Left renal pelvis (tissue), 4 donors: ENCODE data around the gene SH3RF3. TPM values are rescaled to one million over a fixed set of nuclear protein-coding genes. Genes with fewer than 3 reads are reported as not detected.

Source experiments
- DNase-seq, 4 donors: peaks; one replicate each; pipeline ENCODE4 v3.0.0-alpha.2; 2013; ENCODE audit warnings: low read depth in 4 of 4, low spot score in 3 of 4
- polyA plus RNA-seq, 4 donors: library from polyadenylated mRNA; unstranded; fragments of 120-200 nt; gene quantifications; one replicate each; pipeline ENCODE4 v1.2.1, GENCODE V29; 2013; ENCODE audit not compliant: insufficient read length in 4 of 4

The SH3RF3 gene
- polyA plus RNA-seq: 1 to 10 TPM; 4.7 to 5.5 (median 5.2) TPM

DNA sequence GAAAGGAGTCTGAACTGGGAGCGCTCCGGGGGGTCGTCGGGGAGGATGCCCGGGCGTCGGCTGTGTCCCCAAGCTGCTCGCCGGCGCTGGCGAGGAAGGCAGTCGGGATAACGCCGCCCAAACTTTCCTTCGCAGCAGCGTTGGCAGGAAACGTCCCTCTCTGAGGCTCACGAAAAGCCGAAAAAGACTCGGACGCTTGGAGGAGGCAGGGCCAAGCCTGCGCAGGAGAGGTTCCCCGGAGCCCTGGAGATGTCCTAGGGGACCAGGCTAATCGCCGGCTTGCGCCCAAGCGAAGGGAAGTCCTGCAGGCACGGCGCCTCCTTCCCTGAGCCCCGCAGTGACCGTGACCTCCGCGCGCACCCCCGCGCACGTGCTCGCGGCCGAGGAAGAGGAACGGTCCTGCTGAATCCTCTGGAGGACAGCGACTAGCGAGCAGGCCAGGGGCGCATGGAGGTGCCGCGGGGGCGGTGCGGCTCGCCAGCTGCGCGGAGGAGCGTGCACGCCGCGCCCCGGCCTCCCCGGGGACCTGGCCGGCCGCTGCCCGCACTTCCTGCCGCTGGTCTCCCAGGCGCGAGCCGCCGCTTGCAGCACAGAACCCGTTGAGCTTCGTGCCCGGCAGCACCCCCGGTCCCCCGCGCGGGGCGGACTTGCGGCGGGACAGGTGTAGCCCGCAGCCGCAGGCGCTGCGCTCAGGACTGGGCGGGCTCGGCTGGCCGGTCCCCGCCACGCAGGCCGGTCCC, at the start of gene SH3RF3:
SH3RF3 (plus strand) TSS at position 590 of the 740 bp plus-strand sequence.
- DNase-seq: no peak

GRCh38 chr2:109079590-109079989, 49.4 kb upstream of the SH3RF3 start:
- DNase-seq: no peak

DNA sequence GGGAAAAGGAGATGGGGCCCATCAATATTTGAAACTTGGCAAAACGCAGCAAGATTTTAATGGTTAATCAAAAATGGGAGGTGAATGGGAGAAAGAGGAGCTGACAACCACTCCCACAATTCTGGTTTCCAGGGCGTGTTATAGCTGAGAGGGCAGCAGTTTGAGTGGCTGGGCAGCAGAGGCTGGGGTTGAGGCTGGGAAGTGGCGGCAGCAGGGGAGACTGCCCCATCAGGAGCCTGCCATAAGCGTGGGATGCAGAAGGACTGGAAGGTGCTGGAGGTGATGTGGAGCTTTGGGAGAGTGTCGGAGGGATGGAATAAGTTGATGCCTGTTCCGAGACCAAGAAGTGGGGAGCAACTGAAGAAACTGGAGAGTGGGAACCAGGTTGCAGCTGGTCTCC, 48.9 kb upstream of the SH3RF3 start:
- no peak for DNase-seq

- DNase-seq: no peak
Measured at GRCh38 chr2:109080757-109081156, 48.2 kb upstream of the SH3RF3 start.

GRCh38 chr2:109081374-109081773, 47.6 kb upstream of the SH3RF3 start:
- DNase-seq: no peak

DNA sequence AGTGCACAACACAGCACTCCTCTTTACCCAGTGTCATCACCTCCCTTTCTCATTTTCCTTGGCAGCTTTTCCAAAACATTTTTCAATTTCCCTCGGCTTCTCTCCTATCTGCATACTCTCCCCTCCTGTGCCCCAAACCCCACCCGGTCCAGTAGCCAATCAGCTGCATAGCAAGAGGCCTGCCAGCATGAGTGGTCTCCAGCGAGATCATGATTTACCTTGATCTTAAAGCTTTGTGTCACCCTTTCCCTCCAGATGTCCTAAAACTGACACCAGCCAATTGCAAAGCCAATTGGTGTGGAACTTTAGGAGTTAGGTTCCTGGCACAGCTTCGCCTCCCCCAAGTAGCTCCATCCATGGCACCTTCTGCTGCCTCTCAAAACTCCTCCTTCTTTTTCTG, 45.2 kb upstream of the SH3RF3 start:
- DNase-seq: no peak

DNA sequence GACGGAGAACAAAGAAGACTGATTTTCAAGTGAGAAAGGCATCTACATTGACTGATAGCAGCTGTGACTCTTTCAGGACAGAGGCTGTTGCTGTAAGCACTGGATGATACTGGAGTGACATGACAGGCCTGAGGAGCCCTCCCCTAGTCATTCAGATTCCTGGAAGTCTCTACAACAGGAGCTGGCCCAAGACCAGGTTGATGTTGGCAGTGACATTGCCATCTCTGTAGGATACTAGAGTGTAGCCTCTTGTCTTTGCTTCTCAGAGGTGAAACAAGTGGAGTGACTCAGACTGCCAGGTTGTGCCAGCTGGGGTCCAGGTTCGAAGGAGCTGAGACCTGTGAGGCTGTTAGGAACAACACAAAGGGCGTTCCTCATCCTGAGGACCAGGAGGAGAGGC, 44.7 kb upstream of the SH3RF3 start:
- no peak for DNase-seq

GRCh38 chr2:109085912-109086742, 42.9 kb upstream of the SH3RF3 start:
- no peak for DNase-seq

GRCh38 chr2:109086743-109087020, 42.3 kb upstream of the SH3RF3 start:
- DNase-seq: no peak

DNA sequence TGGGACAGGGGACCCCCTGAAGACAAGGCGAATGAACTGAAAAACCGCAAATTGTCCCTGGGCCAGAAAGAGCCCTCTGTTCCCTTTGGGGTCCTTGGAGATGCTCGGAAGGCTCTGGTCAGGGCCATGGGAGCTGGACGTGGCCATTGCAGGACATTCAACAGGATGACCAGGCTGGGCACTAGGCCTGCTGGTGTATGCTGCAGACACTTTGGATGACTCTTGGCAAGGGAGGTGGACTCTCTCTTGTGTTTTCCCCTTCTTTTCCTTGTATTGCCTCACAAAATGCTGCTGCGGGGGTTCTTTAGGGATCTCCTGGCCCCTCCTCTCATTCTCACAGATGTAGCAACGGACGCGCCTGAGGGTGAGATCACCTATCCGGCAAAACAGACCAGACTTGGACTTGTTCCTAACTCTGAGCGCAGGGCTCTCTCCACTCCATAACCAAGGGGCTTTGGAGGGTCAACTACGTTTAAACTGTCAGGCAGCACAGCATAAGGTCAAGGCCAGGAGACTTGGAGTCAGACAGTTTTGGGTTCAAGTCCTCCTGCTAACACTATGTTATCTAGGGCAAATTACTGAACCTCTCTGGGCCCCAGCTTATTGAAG, 41.8 kb upstream of the SH3RF3 start:
- no peak for DNase-seq

DNA sequence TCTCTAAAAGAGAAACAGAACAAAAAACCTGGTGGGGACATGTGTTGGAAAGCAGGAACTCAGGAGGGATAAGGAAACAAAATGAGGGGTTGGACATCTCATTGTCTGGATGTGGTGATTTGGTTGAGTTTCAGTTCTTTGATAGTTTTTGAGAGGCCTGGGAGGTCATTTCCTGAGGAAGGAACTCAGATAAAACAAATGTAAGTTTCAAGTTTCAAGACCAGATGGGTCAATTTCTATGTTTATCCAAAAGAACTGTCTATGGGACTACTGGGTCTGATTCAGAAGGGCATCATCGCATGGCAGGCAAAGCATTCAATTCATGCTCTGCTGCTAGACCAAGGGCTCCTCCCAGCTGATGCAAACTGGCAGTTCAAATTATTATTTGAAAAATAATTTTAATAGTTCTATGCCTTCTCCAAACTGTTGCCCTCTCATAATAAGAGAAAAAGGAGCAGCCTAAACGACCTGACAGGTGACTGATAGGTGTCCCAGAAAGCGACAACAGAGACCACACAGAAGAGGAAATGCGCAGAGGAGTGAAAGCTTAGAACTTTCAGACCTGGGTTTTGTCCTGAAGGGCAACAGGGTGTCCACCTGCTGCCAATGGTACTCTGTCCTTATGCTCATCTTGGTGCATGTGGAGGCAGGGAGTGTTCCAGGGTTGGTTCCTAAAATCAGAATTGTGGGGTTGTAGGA, 39.3 kb upstream of the SH3RF3 start:
- DNase-seq: no peak

- no peak for DNase-seq
Measured at GRCh38 chr2:109091526-109091925, 37.5 kb upstream of the SH3RF3 start.

DNA sequence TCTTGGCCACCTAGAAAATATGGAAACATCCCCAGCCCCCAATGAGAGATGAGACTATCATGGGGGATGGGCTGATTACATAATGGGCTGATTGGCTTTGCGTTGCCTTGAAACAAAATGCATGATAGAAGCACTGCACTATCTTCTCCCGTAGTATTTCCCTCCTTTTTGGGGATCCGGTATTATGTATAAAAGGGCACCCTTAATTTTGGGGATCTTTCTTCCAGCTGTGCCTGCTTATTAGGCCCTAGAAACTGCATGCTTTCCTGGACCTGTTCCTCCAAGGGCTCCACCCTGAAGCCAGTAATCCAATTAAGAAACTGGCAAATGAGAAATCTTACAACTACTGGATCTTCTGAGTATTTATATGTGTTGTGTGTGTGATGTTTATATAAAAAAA, 34.9 kb upstream of the SH3RF3 start:
- no peak for DNase-seq

GRCh38 chr2:109098251-109098920, 30.6 kb upstream of the SH3RF3 start:
- no peak for DNase-seq

DNA sequence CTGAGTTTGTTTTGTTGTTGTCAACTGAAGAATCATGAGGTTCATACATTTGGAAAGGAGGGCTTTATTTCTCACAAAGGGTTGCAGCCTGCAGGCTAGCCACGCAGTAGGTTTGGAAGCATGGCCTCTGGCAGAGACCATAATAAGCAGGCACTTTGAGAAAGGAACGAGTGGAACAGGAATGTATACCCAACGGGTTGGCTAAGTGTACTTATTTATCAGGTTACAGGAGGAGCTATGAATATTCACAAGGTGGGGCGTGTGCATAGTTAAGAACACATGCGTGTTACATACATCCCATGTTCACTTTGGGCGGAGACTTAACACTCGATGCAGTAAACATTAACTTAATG, 30.1 kb upstream of the SH3RF3 start:
- no peak for DNase-seq

DNA sequence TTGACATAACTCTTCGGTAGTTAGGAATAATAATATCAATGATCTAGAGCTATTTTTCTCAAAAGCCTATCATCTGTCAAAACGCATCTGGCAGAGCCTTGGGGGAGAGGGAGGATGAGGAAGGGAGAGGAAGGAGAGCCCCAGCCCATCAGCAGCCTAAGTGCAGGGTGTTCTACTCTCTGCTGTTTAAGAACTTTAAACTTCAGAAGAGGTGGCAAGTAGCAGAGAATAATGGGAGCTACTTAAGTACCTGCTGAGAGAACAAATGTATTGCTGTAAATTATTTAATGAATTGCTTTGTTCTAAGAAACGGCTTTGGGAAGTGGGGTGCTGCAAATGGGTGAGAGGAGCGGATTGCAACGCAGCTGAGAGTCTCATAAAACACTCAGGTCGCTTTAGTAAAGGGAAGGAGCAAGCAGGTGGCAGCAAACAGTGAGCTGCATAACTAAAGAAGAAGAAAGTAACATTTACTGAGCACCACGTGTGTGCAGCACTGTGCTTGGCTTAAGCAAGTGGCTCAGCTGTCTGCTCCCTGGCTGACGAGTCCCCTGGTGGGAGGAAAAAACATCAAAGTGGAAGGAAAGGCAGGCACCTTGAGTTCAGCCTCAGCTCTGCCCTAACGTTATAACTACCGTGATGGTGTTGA, 26.3 kb upstream of the SH3RF3 start:
- DNase-seq: no peak

DNA sequence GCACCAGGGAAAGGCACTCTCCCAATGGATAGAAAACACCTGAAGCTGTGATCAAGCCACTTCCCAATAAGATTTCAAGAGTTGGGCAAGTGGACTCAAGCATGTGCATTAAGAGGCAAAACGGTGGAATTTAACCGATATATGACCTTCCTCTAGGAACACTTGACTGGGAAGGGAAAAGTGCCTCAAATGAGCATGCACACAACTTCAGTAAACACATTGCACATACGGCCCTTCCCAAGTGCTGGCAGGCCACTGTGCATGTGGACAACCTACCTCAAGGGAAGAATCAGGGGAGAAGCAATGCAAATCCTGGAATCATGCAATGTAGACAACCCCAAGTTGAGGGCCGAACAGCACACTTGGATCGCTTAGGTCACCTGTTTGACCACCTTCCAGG, 23.9 kb upstream of the SH3RF3 start:
- DNase-seq: no peak

DNA sequence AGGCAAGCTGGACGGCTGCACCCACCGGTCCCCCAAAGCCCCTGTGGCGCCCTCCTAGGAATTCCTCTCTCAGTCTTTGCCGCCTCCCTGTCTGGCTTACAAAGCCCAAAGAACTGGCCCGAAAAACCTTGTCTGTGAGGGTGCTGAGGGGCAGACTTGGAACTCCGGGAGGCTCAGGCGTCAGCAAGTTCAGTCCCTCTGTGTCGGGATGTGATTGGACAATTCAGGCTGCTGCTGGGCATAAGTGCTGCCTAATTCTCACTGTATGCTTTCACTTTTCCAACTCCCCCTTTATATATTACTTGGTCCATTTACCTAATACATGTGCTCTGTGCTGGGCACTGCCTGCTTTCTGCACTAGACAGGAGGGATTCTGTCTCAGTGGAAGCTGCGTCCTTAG, 20.3 kb upstream of the SH3RF3 start:
- DNase-seq: no peak

DNA sequence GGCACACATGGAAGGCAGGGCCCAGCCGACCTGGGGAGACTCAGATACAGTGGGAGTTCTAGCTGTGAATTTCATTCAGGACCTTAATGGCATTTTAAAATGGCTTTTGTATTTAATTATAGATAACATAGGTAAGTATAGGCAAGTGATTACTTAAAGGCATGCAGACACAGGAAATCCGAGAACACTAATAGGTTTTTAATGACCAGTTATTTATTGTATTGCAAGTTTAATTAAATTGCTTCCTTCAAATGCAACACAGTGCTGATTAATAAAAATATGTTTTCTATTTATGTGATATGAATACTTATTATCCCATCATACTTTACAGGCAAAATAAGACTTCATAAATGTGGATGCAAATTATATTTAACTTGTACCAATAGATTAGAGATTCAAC, 19.7 kb upstream of the SH3RF3 start:
- DNase-seq: no peak

- DNase-seq: no peak
Measured at GRCh38 chr2:109110170-109110569, 18.8 kb upstream of the SH3RF3 start.
